Osteoblast (primary cell): ENCODE measurements around the gene ASTN2. TPM values are rescaled to one million over a fixed set of nuclear protein-coding genes. Genes with fewer than 3 reads are reported as not detected.

Experiments used
- DNase-seq: peaks from one replicate; pipeline ENCODE4 v3.0.0; 2011; ENCODE audit warnings: low spot score, mixed read lengths; ENCODE audit not compliant: insufficient read length; ENCODE audit errors: missing footprints
- H2AFZ ChIP-seq: 2 replicates; pipeline ENCODE4 v1.6.0; 2011; ENCODE audit warnings: mild to moderate bottlenecking, low read length
- H3K27ac ChIP-seq: 2 replicates; pipeline ENCODE4 v1.5.1; 2011; ENCODE audit warnings: mild to moderate bottlenecking, low read depth, low read length, moderate library complexity
- H3K27me3 ChIP-seq: 2 replicates; pipeline ENCODE4 v1.6.0; 2012; ENCODE audit warnings: mild to moderate bottlenecking, control low read depth, inconsistent platforms, low read length, moderate library complexity; ENCODE audit not compliant: insufficient read depth
- H3K36me3 ChIP-seq: 2 replicates; pipeline ENCODE4 v1.5.1; 2011; ENCODE audit warnings: mild to moderate bottlenecking, low read length, control low read depth, moderate library complexity; ENCODE audit not compliant: insufficient read depth
- H3K4me1 ChIP-seq: 2 replicates; pipeline ENCODE4 v1.5.1; 2011; ENCODE audit warnings: mild to moderate bottlenecking, low read length, control low read depth, moderate library complexity; ENCODE audit not compliant: insufficient read depth
- H3K4me2 ChIP-seq: 2 replicates; pipeline ENCODE4 v1.6.0; 2011; ENCODE audit warnings: mild to moderate bottlenecking, low read length; ENCODE audit not compliant: insufficient read depth
- H3K4me3 ChIP-seq: fragments of 200-600 bp; sonication (generic); 3 replicates; pipeline ENCODE4 v1.5.1; 2012; ENCODE audit warnings: mild to moderate bottlenecking, low read length, inconsistent platforms; ENCODE audit not compliant: insufficient read depth
- H3K79me2 ChIP-seq: 2 replicates; pipeline ENCODE4 v1.6.0; 2012; ENCODE audit warnings: mild to moderate bottlenecking, low read length, control low read depth, inconsistent platforms; ENCODE audit not compliant: insufficient read depth
- H3K9me3 ChIP-seq: 2 replicates; pipeline ENCODE4 v1.5.1; 2011; ENCODE audit warnings: low read depth, low read length, control low read depth
- H4K20me1 ChIP-seq: 2 replicates; pipeline ENCODE4 v1.6.0; 2012; ENCODE audit warnings: mild to moderate bottlenecking, low read length, control low read depth; ENCODE audit not compliant: insufficient read depth
- total RNA-seq: library from RNA; depleted of rRNA; stranded (reverse); fragments of >200 nt; gene quantifications from 2 replicates; pipeline ENCODE4 v1.2.3, GENCODE V29; 2012
- TF ChIP-seq, protein P1 (sequence below): IDR thresholded peaks from 2 replicates; pipeline ENCODE4 v1.5.1; 2011; ENCODE audit warnings: mild to moderate bottlenecking, low read depth, low read length, moderate library complexity; ENCODE audit errors: extremely low read depth

Gene ASTN2
- total RNA-seq, 1 donor = 4.7 TPM

DNA sequence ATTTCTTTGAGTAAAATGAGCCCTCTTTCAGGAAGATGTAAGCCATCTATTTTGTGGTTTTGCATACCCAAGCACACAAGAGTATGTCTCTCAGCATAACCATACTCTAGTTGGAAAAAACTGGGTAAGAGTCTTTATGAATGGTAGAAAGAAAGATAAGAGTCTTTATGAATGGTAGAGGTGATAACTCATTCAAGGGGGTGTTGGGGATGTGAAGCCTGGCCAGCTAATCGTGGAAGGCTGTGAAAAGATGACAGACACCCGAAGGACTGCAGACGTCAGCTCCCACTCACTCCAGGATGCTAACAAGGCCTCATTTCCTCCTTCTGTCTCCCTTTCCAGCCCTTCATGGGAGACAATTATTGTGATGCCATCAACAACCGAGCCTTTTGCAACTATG lies 1032.8 kb downstream of the ASTN2 start:
- no peaks in the 10 kb centered on the region for H3K27me3 ChIP-seq
- H3K27ac ChIP-seq = no peak overlapping the region
- H3K79me2 ChIP-seq = no peaks in the 10 kb centered on the region
- no peak overlapping the region for H2AFZ ChIP-seq
- H3K9me3 ChIP-seq = no peaks in the 10 kb centered on the region
- no peaks in the 10 kb centered on the region for H4K20me1 ChIP-seq
- H3K36me3 ChIP-seq = peaks cover 23% of the 10 kb centered on the region
- TF ChIP-seq, protein P1, sequence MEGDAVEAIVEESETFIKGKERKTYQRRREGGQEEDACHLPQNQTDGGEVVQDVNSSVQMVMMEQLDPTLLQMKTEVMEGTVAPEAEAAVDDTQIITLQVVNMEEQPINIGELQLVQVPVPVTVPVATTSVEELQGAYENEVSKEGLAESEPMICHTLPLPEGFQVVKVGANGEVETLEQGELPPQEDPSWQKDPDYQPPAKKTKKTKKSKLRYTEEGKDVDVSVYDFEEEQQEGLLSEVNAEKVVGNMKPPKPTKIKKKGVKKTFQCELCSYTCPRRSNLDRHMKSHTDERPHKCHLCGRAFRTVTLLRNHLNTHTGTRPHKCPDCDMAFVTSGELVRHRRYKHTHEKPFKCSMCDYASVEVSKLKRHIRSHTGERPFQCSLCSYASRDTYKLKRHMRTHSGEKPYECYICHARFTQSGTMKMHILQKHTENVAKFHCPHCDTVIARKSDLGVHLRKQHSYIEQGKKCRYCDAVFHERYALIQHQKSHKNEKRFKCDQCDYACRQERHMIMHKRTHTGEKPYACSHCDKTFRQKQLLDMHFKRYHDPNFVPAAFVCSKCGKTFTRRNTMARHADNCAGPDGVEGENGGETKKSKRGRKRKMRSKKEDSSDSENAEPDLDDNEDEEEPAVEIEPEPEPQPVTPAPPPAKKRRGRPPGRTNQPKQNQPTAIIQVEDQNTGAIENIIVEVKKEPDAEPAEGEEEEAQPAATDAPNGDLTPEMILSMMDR = no peak
- H3K4me1 ChIP-seq = peaks cover 14% of the 10 kb centered on the region
- H3K4me3 ChIP-seq = no peak overlapping the region
- DNase-seq = no peak
- no peak overlapping the region for H3K4me2 ChIP-seq

- no peak overlapping the region for H3K27ac ChIP-seq
- no peaks in the 10 kb centered on the region for H3K27me3 ChIP-seq
- no peak overlapping the region for H3K4me3 ChIP-seq
- H3K4me2 ChIP-seq = no peak overlapping the region
- DNase-seq = no peak
- H3K9me3 ChIP-seq = no peaks in the 10 kb centered on the region
- H3K36me3 ChIP-seq = peaks cover 21% of the 10 kb centered on the region
- H2AFZ ChIP-seq = no peak overlapping the region
- H3K4me1 ChIP-seq = peaks cover 19% of the 10 kb centered on the region
- no peaks in the 10 kb centered on the region for H4K20me1 ChIP-seq
- H3K79me2 ChIP-seq = no peaks in the 10 kb centered on the region
- TF ChIP-seq, protein P1 = no peak
These were observed 1033.5 kb downstream of the ASTN2 start for GRCh38 chr9:116381350-116381749.

GRCh38 chr9:116380496-116380995 lies 1034.3 kb downstream of the ASTN2 start:
- H3K27me3 ChIP-seq = no peaks in the 10 kb centered on the region
- no peak overlapping the region for H3K27ac ChIP-seq
- H3K36me3 ChIP-seq = peaks cover 19% of the 10 kb centered on the region
- peaks cover 19% of the 10 kb centered on the region for H3K4me1 ChIP-seq
- H3K9me3 ChIP-seq = no peaks in the 10 kb centered on the region
- H3K79me2 ChIP-seq = no peaks in the 10 kb centered on the region
- no peak overlapping the region for H2AFZ ChIP-seq
- TF ChIP-seq, protein P1 = no peak
- no peak for DNase-seq
- no peaks in the 10 kb centered on the region for H4K20me1 ChIP-seq
- H3K4me3 ChIP-seq = no peak overlapping the region
- no peak overlapping the region for H3K4me2 ChIP-seq

DNA sequence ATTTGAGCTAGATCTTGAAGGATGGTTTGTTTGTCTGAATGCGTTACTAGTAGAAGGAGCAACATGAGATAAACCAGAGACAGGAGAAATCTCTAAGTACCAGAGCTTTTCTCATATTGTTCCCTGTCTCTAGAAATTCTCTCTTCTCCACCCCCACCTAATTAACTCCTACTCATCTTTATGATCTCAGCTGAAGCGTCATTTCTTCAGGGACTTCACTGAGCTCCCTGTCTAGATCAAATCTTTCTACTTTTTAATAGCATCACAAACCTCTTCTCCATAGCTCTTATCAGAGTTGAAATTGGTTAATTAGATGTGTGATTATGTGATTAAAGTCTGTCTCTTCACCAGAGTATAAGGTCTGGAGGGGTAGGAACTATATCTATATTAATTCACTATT lies 1035.0 kb downstream of the ASTN2 start:
- Histone ChIP-seq H3K4me3 (no peak overlapping the region), H3K4me1 (peaks cover 19% of the 10 kb centered on the region), H3K79me2 (no peaks in the 10 kb centered on the region), H3K27me3 (no peaks in the 10 kb centered on the region), H3K4me2 (no peak overlapping the region), H4K20me1 (no peaks in the 10 kb centered on the region), H3K36me3 (peaks cover 19% of the 10 kb centered on the region), H3K27ac (no peak overlapping the region), H3K9me3 (no peaks in the 10 kb centered on the region), H2AFZ (no peak overlapping the region)
- DNase-seq = no peak
- TF ChIP-seq, protein P1 = no peak
